MM.1S (cell line): Measurements from ENCODE around the gene MUC4.

Experiments used
- CTCF ChIP-seq: fragments of 300-600 bp; sonication (generic); IDR thresholded peaks from 2 replicates; pipeline ENCODE4 v1.5.1; 2016; ENCODE audit warnings: antibody characterized with exemption, low read length, mixed read lengths
- EZH2 ChIP-seq: fragments of 300-600 bp; sonication (generic); optimal IDR thresholded peaks from 2 replicates; pipeline ENCODE3; 2017; ENCODE audit warnings: low read depth, mild to moderate bottlenecking, antibody characterized with exemption, low read length, mixed read lengths
- EZH2phosphoT487 ChIP-seq: fragments of 300-600 bp; sonication (generic); IDR thresholded peaks from 2 replicates; pipeline ENCODE4 v1.6.1; 2018; ENCODE audit warnings: antibody characterized with exemption, low read length

- no peak for TF ChIP-seq CTCF
- no peak for TF ChIP-seq EZH2
- TF ChIP-seq EZH2phosphoT487, result no peak
Measured at GRCh38 chr3:195823999-195824398, 12.3 kb upstream of the MUC4 start.
